SK-N-MC (cell line): ENCODE results near the gene GPNMB.

Experiments
- EZH2 ChIP-seq: fragments of 200-600 bp; sonication (generic); IDR thresholded peaks from one replicate; pipeline ENCODE4 v1.6.1; 2017; ENCODE audit warnings: antibody characterized with exemption
- FOXP2 ChIP-seq: optimal IDR thresholded peaks from 2 replicates; pipeline ENCODE3; 2011; ENCODE audit warnings: mild to moderate bottlenecking, moderate library complexity; ENCODE audit not compliant: insufficient read depth; ENCODE audit errors: extremely low read length, control extremely low read depth
- POLR2AphosphoS5 ChIP-seq: IDR thresholded peaks from 2 replicates; pipeline ENCODE4 v1.6.1; 2012; ENCODE audit warnings: mild to moderate bottlenecking, low read depth, low read length, borderline replicate concordance

GRCh38 chr7:23226844-23227450, 19.6 kb upstream of the GPNMB start:
- TF ChIP-seq EZH2 = no peak
- TF ChIP-seq POLR2AphosphoS5 = no peak
- TF ChIP-seq FOXP2 = no peak
